HUES48 (cell line): ENCODE measurements around the gene KCNJ12.
"Not testable (repeated sequence)": the region's sequence is repeated elsewhere in the genome, so short reads cannot be mapped to it uniquely, and the experiment has no call there.

Experiments
- H3K27ac ChIP-seq: one replicate; pipeline ENCODE4 v1.7.0; 2013; ENCODE audit warnings: low read depth, low read length, inconsistent platforms
- H3K27me3 ChIP-seq: 2 replicates; pipeline ENCODE4 v1.6.1; 2013; ENCODE audit warnings: mild to moderate bottlenecking, low read length; ENCODE audit not compliant: control insufficient read depth, insufficient read depth
- H3K36me3 ChIP-seq: 2 replicates; pipeline ENCODE4 v1.6.1; 2013; ENCODE audit warnings: low read length; ENCODE audit not compliant: control insufficient read depth, insufficient read depth
- H3K4me1 ChIP-seq: 2 replicates; pipeline ENCODE4 v1.6.1; 2013; ENCODE audit warnings: mild to moderate bottlenecking, low read length; ENCODE audit not compliant: control insufficient read depth, insufficient read depth
- H3K4me3 ChIP-seq: 2 replicates; pipeline ENCODE4 v1.5.1; 2013; ENCODE audit warnings: mild to moderate bottlenecking, low read depth, low read length
- H3K9ac ChIP-seq: 2 replicates; pipeline ENCODE4 v1.6.1; 2013; ENCODE audit warnings: mild to moderate bottlenecking, low read depth, low read length, moderate library complexity
- H3K9me3 ChIP-seq: 2 replicates; pipeline ENCODE4 v1.6.1; 2013; ENCODE audit warnings: low read length; ENCODE audit not compliant: control insufficient read depth, insufficient read depth

The KCNJ12 gene

GRCh38 chr17:21411679-21412205 lies 35.6 kb downstream of the KCNJ12 start:
- not testable (repeated sequence) for H3K27ac ChIP-seq, H3K27me3 ChIP-seq, H3K9me3 ChIP-seq, H3K36me3 ChIP-seq, H3K4me3 ChIP-seq, H3K9ac ChIP-seq, H3K4me1 ChIP-seq

DNA sequence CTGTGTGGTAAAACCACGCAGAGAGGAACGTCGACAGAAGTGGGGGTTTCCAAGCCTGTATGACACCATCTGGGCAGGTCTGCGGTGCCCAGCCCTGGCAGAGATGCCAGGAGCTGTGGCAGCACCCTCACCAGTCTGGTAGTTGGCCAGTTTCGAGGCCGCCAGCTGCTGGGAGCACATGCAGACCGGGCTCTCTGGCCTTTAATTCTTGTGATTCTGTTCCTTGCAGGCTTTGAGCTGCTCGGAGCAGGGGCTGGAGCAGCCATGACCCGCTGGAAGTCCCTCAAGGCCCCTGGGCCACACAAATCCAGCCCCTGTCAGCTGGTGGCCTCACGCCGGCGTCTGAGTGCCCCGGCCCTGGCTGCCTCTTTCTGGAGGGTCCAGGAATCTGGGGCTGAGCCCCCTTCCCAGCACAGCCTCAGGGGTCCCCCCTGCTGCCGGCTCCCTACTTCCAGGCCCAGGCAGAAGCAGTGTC lies 36.1 kb downstream of the KCNJ12 start:
- not testable (repeated sequence) for H3K4me1 ChIP-seq, H3K27me3 ChIP-seq, H3K27ac ChIP-seq, H3K9ac ChIP-seq, H3K9me3 ChIP-seq, H3K4me3 ChIP-seq, H3K36me3 ChIP-seq

GRCh38 chr17:21413570-21414279 lies 37.6 kb downstream of the KCNJ12 start:
- not testable (repeated sequence) for H3K4me3 ChIP-seq, H3K9me3 ChIP-seq, H3K27me3 ChIP-seq, H3K4me1 ChIP-seq, H3K27ac ChIP-seq, H3K36me3 ChIP-seq, H3K9ac ChIP-seq

GRCh38 chr17:21414616-21415015 lies 38.5 kb downstream of the KCNJ12 start:
- H3K4me1 ChIP-seq, H3K27me3 ChIP-seq: not testable (repeated sequence)

GRCh38 chr17:21415166-21415990 lies 39.2 kb downstream of the KCNJ12 start:
- H3K27ac ChIP-seq, H3K4me1 ChIP-seq, H3K9me3 ChIP-seq, H3K27me3 ChIP-seq, H3K36me3 ChIP-seq, H3K4me3 ChIP-seq, H3K9ac ChIP-seq: not testable (repeated sequence)

More at GRCh38 chr17:21414616-21415015, 38.5 kb downstream of the KCNJ12 start:
- H3K9me3 ChIP-seq, H3K27ac ChIP-seq, H3K36me3 ChIP-seq, H3K9ac ChIP-seq, H3K4me3 ChIP-seq: not testable (repeated sequence)

DNA sequence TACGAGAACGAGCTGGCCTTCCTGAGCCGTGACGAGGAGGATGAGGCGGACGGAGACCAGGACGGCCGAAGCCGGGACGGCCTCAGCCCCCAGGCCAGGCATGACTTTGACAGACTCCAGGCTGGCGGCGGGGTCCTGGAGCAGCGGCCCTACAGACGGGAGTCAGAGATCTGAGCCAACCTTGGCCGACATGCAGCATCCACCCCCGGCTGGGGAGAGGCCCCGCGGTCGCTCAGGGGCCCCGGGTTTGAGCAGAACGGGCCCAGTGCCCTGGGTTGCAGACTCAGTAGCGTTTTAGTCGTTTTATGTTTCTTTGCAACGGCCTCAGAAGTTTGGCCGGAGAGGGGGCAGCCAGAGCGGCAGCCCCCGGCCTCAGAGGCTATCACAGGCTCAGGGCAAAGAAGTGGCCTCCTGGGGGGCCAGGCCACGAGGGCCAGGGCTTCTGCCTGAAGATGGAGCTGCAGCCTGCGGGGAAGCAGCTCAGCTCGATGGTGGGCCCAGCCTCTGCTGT lies 40.4 kb downstream of the KCNJ12 start:
- H3K27ac ChIP-seq, H3K9ac ChIP-seq, H3K36me3 ChIP-seq, H3K27me3 ChIP-seq, H3K4me3 ChIP-seq, H3K4me1 ChIP-seq, H3K9me3 ChIP-seq: not testable (repeated sequence)

GRCh38 chr17:21417349-21417748 lies 41.2 kb downstream of the KCNJ12 start:
- H3K4me1 ChIP-seq, H3K9ac ChIP-seq, H3K4me3 ChIP-seq, H3K9me3 ChIP-seq, H3K27me3 ChIP-seq, H3K27ac ChIP-seq, H3K36me3 ChIP-seq: not testable (repeated sequence)

- Histone ChIP-seq H3K27me3 (no peaks in the 10 kb centered on the region), H3K4me1 (no peaks in the 10 kb centered on the region), H3K4me3 (no peak overlapping the region), H3K36me3 (no peaks in the 10 kb centered on the region), H3K9ac (no peak overlapping the region), H3K9me3 (no peaks in the 10 kb centered on the region), H3K27ac (no peak overlapping the region)
Measured at GRCh38 chr17:21417921-21418320, 41.8 kb downstream of the KCNJ12 start.

DNA sequence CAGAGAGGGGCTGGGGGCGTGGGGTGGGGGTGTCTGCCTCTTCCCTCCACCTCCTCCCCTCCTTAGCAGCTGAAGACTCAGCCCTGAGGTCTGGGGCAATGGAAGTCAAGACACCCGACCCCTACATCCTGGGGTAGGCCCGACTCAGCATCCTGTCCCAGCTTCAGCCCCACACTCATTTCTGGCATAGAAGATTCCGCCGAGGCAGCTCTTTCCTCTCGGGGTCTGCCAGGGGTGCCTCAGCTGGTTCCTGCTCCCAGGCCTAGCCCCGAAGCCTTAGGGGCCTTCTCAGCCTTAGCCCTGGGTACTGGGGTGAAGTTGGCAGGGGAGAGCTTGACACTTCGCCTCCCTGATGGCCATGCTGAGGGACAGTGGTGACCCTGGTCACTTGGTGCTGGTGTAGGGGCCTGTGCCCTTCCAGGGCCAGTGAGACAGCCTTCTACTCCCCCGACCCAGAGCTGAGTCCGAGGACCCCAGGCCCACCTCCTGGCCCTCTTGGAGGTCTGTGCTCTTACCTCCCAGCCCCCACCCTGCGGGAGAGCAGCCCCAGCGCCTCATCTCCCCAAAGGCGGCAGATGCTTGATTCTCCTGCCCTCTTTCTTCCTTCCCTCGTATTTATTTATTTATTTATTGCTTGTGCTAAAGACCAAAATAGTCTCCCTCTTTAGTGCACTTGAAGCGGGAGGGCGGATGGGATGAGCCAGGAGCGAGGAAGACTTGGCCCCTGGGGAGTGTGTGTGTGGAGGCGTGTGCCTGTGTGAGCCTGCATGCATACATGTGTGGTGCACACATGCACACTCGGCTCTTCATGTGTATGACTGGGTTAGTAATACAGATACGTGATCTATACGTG lies 42.5 kb downstream of the KCNJ12 start:
- Histone ChIP-seq H3K4me3 (no peak overlapping the region), H3K27ac (no peak overlapping the region), H3K36me3 (no peaks in the 10 kb centered on the region), H3K4me1 (no peaks in the 10 kb centered on the region), H3K27me3 (no peaks in the 10 kb centered on the region), H3K9me3 (no peaks in the 10 kb centered on the region), H3K9ac (no peak overlapping the region)

DNA sequence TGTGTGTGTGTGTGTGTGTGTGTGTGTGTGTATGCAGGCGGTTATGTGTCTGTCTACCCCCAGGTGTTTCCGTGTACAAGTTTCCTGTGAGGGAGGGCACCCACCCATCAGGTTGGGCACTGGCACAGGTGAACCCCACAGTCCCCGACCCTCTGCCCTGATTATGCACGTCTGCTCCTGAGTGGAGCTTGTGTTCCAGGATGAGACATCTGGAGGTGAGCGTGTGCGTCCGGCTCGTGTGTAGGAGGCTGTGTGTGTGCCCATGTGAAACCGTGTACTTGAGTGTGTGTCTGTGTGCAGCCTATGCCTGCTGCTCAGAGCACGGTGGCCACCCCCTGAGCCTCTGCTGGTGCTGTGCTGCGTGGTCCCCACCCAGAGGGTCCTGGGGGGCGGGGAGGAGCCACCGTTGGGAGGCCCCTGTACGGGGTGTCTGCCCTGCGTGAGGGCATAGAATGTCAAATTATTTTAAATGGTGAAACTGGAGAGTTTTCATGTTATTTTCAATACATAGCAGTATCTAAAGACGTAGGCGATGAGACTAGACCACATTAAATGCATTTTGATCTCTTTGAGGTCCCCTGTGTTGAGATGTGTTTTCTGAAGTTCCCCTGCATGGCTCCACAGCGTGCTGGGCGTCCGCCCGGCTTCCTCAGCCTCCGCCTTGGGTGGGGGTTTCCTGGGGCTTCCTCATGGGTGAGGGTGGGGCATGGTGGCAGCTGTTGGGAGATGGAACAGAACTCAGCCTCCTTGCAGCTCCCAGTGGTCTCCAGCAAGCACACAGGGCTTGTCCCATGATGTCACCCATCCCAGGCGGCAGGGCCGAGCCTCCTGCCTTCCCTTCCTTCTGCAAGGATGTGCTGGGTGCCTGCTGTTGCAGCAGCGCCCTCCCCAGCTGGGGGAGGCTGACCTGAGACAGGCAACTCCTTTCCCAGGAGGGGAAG lies 43.4 kb downstream of the KCNJ12 start:
- Histone ChIP-seq H3K4me3 (no peak overlapping the region), H3K36me3 (no peaks in the 10 kb centered on the region), H3K9ac (no peak overlapping the region), H3K27me3 (no peaks in the 10 kb centered on the region), H3K27ac (no peak overlapping the region), H3K9me3 (no peaks in the 10 kb centered on the region), H3K4me1 (no peaks in the 10 kb centered on the region)
